Hippocampal formation (tissue), 2 donors: ENCODE measurements around the gene CST3.

Experiments
- DNase-seq, 2 donors: peaks; one replicate each; lab custom pipeline; 2025; lab: John Stamatoyannopoulos, UW

CST3 gene

DNA sequence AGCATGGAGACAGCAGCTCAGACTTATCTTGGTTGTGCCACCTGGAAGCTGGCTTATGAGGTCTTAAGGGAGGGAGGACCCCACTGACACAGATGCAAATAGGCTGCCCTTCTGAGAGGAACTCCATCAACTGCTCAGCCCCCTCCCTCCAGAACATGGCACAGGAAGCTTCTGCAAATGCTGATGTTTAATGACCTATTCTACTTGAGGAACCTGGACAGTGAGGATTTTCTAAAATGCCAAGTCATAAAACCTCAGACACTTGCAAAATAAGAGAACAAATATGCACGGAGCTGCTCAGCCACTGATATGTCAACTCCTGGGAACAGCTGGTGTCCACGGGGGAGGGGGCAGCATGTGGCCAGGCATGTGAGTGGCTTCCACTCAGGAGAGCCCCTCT is 35.5 kb downstream of the CST3 start:
- DNase-seq = no peak

DNA sequence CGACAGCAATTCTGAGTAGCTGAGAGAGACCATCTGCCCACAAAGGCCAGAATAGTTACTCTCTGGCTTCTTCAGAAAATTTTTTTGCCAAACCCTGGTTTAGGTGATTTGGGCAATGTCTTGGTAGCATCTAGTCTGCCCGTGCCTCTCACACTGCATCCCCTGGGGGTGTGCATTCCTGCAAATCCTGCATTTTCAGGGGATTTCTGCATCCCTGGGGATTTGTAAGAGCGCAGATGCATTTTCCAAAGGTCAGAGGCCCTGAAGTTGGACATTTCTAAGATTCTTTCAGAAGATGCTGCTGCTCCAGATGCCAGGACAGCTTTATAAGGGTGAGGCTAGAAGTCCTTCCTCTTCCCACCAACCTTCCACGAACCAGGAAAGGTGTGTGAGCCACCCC is 36.0 kb downstream of the CST3 start:
- DNase-seq = no peak

DNA sequence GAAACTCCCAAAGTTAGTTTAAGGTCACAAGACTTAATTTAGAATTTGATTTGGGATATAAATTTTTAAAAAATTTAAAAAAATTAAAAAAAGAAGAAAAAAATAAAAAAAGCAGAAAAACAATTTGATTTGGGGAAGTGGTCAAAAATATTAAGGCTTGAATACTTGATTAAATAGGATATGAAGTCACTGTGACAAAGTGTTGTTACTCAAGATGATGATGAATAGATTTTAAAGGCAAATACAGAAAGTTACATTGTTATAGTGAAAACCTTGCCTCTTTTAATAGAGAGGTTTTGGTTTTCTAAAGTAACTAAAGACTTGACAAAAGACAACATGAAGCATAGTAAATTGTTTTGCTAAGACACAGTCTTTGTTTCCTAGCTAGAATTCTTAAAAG is 39.3 kb downstream of the CST3 start:
- DNase-seq = no peak

DNA sequence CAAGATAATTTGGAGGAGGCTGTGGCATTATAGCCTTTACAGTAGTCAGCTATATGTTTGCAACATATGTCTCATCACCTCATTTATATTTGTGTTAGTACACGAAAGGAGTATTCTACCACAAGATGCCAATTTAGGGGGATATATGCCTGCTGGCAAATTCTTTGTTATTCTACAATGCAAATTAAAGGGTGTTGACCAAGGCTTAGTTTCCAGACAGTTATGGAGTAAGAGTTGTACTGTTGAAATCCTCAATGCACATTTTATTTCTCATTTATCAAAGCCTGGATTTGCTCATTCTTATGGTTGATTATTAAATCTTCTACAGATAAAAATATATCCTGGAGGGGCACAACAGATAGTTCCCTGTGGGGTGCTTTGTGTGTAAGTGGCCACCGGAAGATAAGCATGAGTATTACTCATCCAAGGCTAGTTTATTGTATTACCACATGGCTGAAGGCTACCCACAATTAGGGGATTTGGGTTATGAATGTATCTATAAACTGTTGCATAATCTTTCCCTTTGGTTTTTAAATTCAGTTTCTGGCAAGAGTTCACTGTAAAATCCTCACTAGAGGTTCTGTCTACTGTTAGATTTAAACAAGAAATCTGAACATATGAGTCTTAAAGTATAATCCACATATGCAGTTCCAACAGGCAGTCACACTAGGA is 41.0 kb downstream of the CST3 start:
- no peak for DNase-seq

DNA sequence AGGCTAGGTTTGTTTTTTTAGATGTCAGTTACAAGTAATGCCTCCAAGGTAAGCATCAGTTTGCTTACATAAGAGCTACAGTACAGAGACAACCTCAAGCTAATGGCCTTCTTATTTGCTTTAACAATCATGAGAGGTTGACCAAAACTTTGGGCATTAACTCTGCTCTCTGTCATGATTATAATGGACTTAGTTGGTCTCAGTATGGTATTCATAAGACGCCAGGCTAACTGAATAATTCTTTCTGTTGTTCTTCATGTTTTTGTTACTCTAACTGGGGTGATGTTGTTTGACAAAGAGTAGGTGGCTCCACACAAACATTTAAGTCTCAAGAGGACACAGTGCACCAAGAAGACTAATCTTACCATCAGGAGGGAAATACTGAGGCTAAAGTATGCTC is 41.8 kb downstream of the CST3 start:
- DNase-seq = no peak

DNA sequence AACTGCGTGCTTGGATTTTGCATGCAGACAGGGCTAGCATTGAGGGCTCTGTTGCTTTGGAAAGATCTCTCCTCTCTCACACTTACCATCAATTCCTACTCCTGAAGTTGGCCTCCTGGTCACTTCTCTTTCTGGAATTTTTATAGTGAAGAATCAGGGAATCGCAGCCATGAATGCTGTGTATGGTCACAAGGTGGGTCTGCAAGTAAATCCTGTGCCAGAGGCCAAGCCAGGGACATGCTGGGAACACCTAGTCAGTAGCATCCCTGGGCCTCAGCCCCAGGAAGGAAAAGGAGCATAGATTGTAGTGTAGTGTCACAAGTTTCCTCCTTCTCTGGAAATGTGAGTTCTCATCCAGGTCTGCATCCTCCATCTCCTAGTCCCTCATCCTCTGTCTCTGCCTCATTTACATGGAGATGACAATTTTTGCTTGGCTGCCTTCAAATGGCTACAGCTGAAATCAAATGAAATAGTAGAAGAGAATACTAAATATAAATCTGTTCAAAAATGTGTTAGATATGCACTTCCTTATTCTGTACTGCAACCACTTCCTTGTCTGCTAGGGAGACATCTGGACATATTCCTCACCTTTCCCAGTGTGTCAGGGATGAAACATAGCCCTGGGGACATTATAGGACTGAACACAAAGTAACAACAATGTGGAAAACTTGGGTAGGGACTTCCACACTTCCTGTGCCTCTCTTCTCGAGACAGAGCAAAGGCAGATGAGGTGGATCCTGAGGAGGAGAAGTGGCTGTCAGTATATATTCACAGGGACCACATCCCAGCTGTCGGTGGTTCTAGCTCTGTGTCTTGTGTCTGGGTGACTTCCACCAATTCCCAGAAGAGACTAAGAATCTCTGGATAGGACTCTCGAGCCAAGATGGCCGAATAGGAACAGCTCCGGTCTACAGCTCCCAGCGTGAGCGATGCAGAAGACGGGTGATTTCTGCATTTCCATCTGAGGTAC is 49.0 kb downstream of the CST3 start:
- DNase-seq = no peak

DNA sequence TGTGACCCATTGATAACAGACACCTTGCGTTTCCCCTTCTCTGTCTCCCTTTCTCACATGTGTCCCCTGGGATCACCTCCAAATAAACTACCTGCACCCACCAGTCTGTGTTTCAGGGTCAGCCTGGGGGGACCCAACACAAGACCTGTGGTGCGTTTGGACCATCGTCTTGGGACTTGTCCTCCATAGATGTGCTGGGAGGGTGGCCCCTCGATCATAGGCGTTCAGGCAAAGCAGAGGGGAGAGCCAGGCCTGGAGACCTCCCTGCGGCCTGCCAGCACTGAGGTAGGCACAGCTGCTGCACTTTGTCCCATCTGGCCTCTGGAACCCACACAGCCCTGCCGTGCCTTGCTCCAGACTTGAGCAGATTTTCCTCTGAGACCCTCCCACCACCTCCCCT is 50.1 kb downstream of the CST3 start:
- DNase-seq = no peak

DNA sequence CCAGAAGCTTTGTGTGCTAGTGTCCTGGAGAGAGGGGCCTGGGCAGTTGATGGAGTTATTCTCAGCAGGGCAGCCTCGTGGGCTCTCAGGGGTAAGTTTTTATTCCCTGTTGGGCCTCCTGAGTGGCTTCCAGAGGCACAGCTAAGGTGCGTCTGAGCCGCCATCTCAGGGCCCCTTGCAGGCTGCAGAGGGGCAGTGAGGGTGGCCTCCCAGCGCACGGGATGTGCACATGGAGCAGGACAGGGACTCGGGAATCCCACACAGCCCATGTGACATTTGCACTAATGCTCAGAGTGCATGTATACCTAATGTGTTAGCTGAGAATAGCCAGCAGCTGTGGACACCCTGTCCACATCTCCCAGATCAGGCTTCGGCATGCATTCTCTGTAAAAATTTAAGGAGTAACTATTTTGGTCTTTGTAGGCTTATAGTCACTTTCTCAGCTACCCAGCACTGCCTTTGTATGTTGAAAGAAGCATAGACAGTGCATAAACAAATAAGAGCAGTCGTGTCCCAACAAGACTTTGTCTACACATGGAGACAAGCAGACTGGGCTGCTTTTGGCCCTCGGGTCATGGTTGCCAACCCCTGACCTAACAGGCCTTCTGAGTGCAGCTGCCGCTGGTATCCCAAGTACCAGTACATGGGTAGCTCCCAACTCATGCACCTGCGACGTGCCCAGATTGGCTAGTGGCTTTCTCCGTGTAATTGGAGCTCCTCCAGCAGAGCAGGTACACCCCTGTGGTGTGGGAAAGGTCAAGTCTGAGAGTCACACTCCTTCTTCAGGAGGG is 50.8 kb downstream of the CST3 start:
- DNase-seq = no peak

DNA sequence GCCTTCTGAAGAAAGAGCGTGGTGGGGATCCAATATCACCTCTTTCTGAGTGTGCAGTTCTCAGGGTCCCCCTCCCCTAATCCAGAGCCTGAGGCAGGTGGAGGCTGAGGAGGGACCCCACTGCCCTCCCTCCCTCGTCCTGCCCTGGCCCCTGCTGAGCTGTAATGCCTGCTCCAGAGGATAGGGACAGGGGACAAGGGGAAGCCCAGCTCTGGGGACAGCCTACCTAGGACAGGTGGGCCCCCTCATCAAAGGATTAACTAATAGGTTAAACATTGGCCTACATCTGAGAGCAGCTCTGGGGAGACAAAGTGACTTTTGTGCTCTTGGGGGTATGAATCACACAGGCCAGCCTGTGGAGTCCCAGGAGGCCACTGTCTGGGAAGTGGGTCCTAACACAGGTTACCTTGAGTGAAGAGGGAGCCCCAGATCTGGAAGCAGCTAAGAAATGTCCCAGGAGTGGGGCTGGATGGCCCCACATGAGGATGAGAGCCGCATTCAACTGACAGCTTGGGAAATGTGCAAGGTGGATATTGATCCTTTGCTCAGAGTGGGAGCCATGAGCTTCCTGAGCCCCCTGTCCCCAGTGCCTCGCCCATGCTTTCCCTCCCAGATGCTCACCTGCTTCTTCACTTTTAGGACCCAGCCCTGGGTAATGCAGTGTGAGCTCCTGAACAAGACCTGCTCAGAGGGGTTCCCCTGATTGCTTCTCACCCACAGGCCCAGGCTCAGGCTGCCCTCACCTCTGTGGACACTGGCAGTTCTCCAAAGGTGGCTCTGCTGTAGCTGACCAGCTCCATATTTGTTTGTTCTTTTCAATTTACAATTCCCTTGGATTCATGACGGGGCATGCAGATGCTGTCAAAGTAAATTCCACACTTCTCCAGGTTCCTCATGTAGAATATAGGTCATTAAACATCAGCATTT is 51.7 kb downstream of the CST3 start:
- no peak for DNase-seq

DNA sequence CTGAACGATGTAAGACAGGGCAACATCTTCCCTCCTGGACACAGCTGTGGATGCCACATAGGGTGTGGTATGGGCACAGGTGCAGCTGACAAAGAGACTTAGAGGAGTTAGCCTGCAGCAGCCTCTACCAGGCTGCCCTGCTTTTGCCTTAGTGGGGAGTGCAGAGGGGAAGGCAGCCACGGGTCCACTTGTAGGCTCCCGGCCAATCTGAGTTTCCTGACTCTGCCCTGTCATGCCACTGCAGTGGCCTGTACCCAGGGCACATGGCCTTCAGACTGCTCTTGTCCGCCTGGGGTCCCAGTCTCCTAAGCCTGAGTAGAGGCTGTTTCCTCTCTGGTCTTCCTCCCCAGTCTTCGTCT is 52.3 kb downstream of the CST3 start:
- DNase-seq = no peak

DNA sequence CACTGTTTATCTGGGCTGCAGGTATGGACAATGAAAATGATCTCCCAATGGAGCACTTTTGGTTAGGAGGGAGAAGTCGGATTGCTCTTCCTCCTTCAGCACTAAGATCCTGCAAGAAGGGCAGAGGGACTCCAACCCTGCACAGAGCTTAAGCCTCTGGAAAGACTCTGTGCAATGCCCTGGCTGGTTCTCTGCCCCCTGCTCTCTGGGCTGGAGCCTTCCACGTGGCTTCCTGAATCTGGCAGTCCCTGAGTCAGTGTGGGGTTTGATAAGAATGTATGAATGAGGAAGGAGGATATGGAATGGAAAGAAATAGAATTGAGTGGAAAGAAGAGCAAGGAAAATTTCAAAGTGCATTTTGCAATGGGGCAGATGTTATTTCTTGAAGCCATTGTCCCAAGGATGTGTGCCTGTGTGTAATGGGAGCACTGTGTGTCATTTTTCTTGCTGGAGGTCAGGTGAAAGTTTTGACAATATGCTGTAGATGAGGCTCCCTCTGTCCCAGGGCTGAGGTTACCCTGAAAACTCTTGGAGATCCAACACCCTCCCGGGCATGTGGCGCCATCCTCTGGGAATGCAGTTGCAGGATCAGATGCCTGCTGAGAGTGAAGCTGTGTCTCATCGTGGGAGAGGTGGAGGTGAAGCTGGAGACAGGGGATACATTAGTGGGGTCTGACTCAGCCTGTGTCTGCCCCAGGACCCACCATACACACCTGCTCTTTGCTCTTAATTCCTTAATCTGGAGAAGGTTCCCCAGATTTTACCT is 53.1 kb downstream of the CST3 start:
- DNase-seq = no peak
